ENCODE results near the gene SLC22A13. TPM values are rescaled to one million over a fixed set of nuclear protein-coding genes. Genes with fewer than 3 reads are reported as not detected.

The SLC22A13 gene
- total RNA-seq, 1 donor from 2014 or later = 0.60 TPM

DNA sequence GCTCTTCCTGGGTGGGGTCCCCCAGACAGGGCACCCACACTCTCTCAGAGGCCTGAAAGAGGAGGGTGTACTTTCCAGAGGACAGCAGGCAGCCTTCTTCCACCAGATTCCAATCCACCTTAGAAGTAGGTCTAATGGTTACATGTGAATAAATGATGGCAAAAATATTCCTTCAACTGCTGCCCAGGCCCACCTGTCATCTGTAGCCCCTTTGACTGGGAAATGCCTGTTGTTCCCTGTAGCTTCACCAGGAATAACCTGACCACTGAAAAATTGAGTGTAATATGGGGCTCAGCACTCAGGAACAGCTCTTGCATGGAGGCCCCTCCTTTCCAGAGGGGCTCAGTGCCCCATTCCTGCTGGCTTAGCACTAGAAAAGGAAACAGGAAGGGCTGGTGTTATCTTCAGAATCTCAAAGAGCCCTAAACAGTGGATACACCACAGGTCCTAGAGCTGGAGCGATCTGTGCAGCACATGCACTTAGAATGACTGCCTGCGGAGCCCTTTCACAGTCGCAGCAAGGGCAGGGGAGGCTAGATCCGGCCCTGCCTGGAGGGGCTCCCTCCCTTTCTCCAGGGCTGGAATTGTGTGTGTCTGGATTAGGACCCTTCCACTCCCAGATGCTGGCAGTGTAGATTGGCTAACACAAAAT, 48.6 kb downstream of the SLC22A13 start:
- H3K4me1 Mint-ChIP-seq (ENCODE audit: unreplicated experiment) = peaks cover 5% of the 10 kb centered on the region
- no peak overlapping the region for H3K27ac Mint-ChIP-seq
- peaks cover 12% of the 10 kb centered on the region for H3K27me3 Mint-ChIP-seq
- no peaks in the 10 kb centered on the region for H3K9me3 Mint-ChIP-seq
- TF ChIP-seq, protein P1, sequence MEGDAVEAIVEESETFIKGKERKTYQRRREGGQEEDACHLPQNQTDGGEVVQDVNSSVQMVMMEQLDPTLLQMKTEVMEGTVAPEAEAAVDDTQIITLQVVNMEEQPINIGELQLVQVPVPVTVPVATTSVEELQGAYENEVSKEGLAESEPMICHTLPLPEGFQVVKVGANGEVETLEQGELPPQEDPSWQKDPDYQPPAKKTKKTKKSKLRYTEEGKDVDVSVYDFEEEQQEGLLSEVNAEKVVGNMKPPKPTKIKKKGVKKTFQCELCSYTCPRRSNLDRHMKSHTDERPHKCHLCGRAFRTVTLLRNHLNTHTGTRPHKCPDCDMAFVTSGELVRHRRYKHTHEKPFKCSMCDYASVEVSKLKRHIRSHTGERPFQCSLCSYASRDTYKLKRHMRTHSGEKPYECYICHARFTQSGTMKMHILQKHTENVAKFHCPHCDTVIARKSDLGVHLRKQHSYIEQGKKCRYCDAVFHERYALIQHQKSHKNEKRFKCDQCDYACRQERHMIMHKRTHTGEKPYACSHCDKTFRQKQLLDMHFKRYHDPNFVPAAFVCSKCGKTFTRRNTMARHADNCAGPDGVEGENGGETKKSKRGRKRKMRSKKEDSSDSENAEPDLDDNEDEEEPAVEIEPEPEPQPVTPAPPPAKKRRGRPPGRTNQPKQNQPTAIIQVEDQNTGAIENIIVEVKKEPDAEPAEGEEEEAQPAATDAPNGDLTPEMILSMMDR (conservative IDR thresholded peaks at IDR 0.05) = no peak
- DNase-seq (ENCODE audit: extremely low spot score, unreplicated experiment) = no peak
- H3K4me3 Mint-ChIP-seq = no peak overlapping the region
- no peaks in the 10 kb centered on the region for H3K36me3 Mint-ChIP-seq

DNA sequence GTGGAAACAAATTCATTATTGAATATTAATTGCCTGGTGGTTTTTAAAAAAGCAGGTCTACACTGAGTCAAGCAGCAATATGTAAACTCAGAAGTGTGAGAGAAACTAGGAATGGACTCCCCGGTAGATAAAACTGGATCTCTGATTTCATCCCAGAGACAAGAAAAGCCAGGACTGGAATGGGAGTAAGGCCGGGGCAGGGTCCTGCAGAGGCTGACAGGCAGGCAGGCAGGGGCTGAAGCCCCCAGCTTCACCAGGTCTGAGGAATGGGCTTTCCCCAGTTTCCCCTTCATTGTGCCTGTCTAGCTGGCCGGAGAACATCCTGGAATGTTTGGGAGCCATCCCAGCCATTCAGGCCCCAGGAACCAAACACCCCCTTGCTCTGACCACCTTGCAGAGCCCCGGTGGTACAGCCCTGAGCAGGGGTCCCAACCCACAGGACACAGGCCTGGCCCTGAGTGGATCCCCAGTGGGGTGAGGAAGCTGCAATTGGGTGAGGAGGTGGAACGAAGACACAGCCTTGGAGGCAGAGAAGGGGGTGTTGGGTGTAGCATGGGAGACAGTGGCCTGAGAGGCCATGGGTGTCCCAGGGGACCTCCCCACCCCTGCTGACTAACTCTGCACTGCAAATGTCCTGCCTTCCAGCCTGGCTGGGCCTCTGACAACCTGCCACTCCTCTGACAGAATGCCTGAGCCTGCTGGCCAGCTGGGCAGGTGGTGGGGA, 49.3 kb downstream of the SLC22A13 start:
- Mint-ChIP-seq H3K4me3 (no peak overlapping the region), H3K27ac (no peak overlapping the region), H3K36me3 (no peaks in the 10 kb centered on the region), H3K4me1 (ENCODE audit: unreplicated experiment) (peaks cover 5% of the 10 kb centered on the region), H3K27me3 (peaks cover 7% of the 10 kb centered on the region), H3K9me3 (no peaks in the 10 kb centered on the region)
- DNase-seq (ENCODE audit: extremely low spot score, unreplicated experiment) = no peak
- TF ChIP-seq, protein P1 (conservative IDR thresholded peaks at IDR 0.05) = no peak

DNA sequence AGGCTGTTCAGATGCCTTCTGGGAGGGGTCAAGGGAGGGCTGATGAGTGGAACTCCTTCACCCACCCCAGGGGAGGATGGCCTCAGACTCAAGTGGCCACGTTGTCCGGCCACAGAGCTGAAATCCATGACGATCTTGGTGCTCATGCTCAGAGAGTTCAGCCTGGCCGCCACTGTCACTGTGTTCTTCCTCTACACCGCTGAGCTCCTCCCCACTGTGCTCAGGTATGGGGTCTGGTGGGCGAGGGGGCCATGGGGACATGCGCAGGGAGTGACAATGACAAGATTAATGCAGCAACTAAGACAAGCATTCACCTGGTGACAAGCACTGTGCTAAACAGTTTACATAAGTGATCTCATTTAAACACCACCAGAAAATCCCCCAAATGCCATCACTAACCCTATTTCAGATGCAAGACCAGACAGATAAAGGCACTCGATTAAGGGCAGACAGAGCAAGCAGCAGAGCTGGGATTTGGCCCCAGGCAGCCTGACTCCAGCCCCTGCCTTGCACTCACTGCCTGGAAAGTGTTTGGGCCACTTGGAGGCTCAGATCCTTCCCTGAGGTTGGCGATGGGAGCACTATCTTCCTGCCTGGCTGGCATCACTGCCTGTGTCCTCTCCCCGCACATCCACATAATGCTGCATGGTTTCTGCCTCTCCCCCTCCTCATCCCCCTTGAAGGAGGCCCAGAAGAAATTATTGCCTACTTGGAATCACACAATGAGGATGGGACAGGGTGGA, 50.0 kb downstream of the SLC22A13 start:
- peaks cover 5% of the 10 kb centered on the region for H3K4me1 Mint-ChIP-seq (ENCODE audit: unreplicated experiment)
- H3K27ac Mint-ChIP-seq = no peak overlapping the region
- H3K4me3 Mint-ChIP-seq = no peak overlapping the region
- peaks cover 7% of the 10 kb centered on the region for H3K27me3 Mint-ChIP-seq
- no peak for DNase-seq (ENCODE audit: extremely low spot score, unreplicated experiment)
- no peaks in the 10 kb centered on the region for H3K9me3 Mint-ChIP-seq
- no peaks in the 10 kb centered on the region for H3K36me3 Mint-ChIP-seq
- TF ChIP-seq, protein P1 (conservative IDR thresholded peaks at IDR 0.05) = no peak

DNA sequence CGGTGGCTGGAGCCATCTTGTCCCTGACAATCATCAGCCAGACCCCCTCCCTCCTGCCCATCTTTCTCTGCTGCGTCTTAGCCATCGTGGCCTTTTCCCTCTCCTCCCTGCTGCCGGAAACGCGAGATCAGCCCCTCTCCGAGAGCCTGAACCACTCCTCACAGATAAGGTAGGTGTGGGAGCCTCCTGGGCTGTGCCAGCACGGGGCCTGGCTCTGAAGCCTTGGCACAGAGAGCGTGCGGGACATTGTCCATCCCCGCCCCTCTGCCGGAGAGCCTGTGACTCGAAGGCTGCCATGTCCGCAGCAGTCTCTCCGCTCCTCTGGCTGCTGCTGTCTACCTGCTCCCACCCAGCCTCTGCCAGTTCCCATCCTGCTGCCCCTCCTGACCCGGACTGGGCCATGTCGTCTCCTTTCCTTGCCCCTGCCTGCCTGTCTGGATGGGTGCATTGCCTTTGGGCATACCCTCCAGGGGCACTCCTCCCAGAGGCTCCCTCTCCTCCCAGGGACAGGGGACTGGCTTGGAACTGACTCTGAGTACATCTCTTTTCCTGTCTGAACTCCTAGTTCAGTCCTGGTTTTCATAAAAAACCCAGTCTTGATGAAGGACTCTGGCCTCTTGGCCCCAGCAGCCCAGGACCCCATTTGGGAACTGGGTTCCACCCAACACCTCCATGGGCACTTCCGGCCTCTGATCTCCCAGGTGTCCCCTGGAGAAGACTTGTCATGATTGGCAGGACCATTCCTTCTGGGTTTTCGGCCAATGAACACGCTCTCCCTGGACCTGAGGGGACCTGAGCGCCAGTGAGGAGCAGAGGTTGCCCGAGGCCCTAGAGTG, 51.0 kb downstream of the SLC22A13 start:
- no peak for DNase-seq (ENCODE audit: extremely low spot score, unreplicated experiment)
- Mint-ChIP-seq H3K27ac (no peak overlapping the region), H3K27me3 (peaks cover 2% of the 10 kb centered on the region), H3K9me3 (no peaks in the 10 kb centered on the region), H3K4me1 (ENCODE audit: unreplicated experiment) (peaks cover 5% of the 10 kb centered on the region), H3K4me3 (no peak overlapping the region), H3K36me3 (no peaks in the 10 kb centered on the region)
- TF ChIP-seq, protein P1 (conservative IDR thresholded peaks at IDR 0.05) = no peak

DNA sequence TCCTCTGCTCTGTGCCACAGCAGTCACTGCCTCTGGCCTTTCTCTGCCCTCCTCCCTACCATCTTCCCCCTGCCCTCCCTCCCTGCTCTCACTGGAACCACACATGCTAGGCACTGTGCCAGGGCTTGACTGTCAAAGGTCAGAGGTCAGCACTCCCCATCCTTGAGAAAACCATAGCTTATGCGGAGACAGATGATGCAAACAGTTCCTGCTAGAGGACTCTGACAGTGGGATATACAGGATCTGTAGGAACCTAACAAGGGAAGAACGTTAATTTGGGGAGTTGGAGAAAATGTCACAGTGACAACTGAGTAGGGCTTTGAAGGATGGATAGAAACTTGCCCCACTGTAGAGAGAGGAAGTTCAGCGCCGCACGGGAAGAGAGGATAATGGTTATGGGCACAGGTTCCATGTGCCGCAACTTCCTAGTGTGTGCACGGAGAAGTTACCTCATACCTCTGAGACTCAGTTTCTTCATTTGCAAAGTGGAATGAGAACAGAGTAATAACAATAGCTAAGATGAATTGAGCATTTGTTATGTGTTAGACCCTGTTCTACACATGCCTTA, 51.7 kb downstream of the SLC22A13 start:
- H3K9me3 Mint-ChIP-seq = no peaks in the 10 kb centered on the region
- peaks cover 5% of the 10 kb centered on the region for H3K4me1 Mint-ChIP-seq (ENCODE audit: unreplicated experiment)
- H3K4me3 Mint-ChIP-seq = no peak overlapping the region
- H3K27me3 Mint-ChIP-seq = no peaks in the 10 kb centered on the region
- H3K27ac Mint-ChIP-seq = no peak overlapping the region
- no peaks in the 10 kb centered on the region for H3K36me3 Mint-ChIP-seq
- TF ChIP-seq, protein P1 (conservative IDR thresholded peaks at IDR 0.05) = no peak
- DNase-seq (ENCODE audit: extremely low spot score, unreplicated experiment) = no peak

All from type B pancreatic cell (in vitro differentiated cells).